OCI-M1 (cell line): ENCODE measurements around the gene GNAQ.
A peak's percentile ranks its signal among the peaks of the same experiment; 100 is the strongest.

ENCODE experiments used
- DNase-seq: peaks from one replicate; lab custom pipeline; 2025; lab: John Stamatoyannopoulos, UW

GNAQ gene

GRCh38 chr9:77944556-77945243, 86.9 kb downstream of the GNAQ start:
- DNase-seq, result peak; percentile 89

- peak; percentile 74 for DNase-seq
Measured at GRCh38 chr9:77943057-77943456, 88.6 kb downstream of the GNAQ start.

DNA sequence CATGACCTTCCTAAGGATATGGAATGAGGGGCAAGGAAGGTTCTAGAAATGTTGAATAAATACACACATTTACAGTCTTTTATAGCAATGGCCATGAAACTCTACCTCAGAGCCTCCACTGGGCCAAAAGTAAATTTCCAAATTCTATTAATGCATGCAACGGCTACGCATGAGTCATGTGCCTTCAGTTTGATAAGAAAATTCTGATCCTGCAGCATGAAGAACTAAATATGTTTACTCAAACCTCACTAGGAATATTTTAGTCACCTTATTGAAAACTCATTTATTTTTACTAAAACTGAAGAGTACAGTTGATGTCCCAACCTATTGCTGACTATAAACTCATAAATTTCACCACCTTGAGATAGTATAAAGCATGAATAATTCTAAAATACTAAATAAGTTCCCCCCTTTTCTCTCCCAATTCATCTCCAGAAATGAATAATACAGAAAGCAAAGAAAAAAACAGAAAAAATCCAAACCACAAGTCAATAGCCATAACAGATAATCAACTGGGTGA, 92.4 kb downstream of the GNAQ start:
- peak; percentile 41 for DNase-seq

DNA sequence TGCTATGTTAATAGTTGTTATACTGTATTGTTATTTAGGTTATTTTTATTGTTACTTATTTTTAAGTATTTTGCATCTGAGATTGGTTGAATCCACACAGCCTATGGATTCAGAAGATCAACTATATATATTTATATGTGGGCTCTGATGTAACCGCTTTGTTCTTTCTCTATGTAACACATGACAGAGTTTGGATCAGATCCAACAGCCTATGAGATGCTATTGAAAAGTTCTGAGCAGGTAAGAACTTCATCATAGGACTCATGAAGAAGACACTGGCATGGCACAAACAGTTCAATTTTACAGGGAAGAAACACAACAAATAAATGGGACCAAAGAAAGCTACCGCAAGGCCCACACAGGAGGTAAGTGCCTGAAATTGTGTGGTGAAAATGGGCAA, 93.4 kb downstream of the GNAQ start:
- no peak for DNase-seq

DNA sequence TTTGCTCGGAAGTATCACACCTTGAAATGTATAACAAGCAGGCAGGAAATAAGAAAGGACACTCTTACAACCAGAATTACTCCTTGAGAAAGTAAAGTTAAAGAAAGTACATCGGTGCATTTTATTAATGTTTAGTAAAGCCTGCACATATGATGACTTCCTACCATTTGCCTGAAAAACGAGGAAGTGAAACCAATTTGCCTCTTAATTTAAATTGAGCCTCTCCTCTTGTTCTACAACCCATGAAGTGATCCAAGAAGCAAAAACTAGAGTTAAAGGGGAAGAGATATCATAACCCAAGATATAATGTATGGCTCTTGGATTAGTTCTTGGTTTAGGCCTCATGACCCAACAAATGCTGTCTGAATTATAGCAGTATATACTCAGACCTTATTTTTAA, 95.6 kb downstream of the GNAQ start:
- DNase-seq, result peak; percentile 42

GRCh38 chr9:77935211-77935610, 96.4 kb downstream of the GNAQ start:
- no peak for DNase-seq

GRCh38 chr9:77933976-77934375, 97.6 kb downstream of the GNAQ start:
- no peak for DNase-seq

DNA sequence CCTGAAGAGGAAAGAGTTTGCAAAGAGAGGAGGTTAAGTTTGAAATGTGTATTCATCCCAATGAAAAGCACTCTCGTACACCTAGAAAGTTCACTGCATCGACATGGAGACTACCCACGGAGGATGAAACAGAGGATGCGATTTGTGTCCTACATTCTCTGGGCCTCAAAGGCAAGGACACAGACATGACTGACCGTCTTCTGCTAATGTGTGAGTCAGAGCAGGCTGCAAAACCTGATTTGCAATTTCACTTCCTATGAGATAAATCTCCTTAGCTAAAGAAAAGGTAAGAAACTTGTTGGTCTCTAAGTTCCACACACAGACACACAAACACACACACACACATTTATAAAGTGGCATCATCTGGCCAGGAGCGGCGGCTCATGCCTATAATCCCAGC, 98.6 kb downstream of the GNAQ start:
- no peak for DNase-seq

GRCh38 chr9:77929942-77930341, 101.7 kb downstream of the GNAQ start:
- no peak for DNase-seq

GRCh38 chr9:77927265-77927664, 104.3 kb downstream of the GNAQ start:
- peak; percentile 64 for DNase-seq

DNA sequence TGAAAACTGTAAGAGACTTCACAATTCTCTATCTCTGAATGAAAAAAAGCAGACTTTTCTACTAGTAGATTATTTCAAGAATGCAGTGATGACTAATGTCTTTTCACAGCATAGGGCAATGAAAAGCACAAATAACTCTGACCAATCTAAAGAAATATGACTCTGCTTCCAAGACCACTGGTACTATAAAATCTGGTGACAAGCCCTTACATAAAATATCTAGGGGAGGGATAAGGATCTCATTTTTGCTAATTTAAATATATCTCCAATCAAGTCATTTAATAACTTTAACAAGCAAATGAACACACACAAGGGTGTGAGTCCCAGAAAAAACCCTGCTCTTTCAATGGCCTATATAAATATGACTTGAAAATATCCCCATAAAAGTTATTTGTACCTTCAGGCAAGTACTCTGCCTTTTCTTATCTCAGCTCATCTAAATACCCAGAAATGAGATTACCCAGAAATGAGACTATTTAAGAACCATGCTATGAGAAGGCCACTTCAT, 105.2 kb downstream of the GNAQ start:
- DNase-seq, result peak; percentile 84

DNA sequence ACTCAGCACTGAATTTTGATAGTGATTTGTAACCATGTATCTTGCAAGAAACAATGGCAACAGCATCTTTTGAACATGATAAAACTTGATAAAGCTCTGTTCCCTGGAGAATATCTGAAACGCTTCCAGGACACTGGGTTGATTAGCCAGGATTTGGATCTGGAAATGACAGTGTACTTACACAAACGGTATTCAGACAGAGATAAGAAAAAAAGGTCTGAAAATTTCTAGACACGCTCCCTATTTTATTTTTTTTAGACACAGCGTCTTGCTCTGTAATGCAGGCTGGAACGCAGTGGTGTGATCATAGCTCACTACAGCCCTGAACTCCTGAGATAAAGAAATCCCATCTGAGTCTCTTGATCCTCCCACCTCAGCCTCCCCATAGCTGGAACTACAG, 109.0 kb downstream of the GNAQ start:
- no peak for DNase-seq

DNA sequence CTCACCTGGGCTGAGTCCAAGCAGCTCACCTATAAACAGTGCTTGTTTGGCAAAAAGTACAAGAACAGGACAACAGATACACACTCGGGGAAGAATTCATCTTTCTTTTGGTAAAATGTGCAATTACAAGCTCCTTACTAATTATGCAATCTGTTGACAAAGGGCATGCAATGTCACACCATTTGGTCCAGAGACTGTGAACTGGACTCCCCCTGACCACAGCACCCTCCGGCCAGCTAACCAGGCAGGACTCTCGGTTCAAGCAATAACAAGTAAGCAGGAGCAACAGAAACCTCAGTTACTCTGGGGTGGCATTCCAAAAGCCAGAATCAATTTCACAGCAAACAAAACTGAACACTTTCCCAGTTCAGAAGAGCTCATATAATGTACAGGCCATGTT, 113.8 kb downstream of the GNAQ start:
- DNase-seq, result no peak

- no peak for DNase-seq
Measured at GRCh38 chr9:77916820-77917219, 114.8 kb downstream of the GNAQ start.

GRCh38 chr9:77916410-77916819, 115.2 kb downstream of the GNAQ start:
- DNase-seq, result no peak

DNA sequence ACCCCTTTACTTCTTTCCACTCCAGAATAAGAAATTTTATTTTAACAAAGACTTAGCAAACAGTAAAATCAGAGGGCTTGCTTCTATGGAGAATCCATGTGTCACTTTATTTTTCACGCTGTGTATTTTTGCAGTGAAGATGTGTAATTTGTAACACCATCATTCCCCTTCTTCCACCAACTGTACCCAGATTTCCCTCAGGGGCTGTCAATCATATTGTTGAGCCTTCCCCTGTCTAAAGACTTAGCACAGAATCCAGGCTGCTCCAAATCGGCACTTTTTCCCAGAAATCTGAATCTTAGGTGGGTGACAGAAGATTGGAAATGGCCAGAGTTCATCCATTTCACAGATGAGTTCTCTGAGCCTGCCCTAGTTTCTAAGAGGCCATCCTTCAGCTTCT, 115.9 kb downstream of the GNAQ start:
- DNase-seq, result no peak

- peak; percentile 61 for DNase-seq
Measured at GRCh38 chr9:77912895-77913693, 118.5 kb downstream of the GNAQ start.

- DNase-seq, result no peak
Measured at GRCh38 chr9:77911928-77912327, 119.7 kb downstream of the GNAQ start.

DNA sequence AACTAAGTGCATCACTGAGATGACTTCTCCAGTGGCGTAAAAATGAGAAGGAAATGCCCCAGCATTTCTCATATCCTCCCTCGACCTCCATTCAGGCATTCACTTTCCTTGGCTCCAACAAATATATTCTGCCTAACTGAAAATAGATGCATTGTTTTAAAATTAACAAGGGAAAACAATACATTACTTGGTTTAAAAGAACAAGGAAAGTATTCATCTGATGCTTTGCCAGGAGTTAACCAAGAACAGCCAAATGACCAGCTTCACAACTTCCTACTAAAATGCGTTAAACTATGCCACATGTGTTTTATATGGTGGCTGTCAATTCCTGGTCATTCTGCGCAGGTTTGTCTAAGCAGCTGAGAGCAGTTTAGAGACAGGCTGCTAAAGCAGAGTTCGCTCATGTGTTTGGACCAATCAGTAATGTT, 121.4 kb downstream of the GNAQ start:
- DNase-seq, result peak; percentile 56

DNA sequence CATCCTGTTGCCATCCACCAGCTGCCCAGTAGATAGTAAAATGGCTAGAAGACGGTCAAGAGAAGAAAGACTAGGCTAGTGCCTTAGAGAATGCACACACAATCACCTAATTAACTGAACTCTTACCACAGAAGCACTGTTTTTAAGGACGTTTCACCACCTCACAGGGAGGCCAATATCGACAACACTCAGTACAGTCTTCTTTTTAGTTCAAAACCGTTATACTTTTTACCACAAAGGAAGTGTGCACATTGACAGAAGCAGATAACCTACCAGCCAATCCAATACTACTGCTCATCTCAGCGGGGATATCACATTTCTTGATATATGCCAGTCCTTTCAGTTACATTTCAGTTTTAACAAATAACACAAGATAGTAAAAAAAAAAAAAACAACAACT, 122.3 kb downstream of the GNAQ start:
- peak; percentile 97 for DNase-seq

DNA sequence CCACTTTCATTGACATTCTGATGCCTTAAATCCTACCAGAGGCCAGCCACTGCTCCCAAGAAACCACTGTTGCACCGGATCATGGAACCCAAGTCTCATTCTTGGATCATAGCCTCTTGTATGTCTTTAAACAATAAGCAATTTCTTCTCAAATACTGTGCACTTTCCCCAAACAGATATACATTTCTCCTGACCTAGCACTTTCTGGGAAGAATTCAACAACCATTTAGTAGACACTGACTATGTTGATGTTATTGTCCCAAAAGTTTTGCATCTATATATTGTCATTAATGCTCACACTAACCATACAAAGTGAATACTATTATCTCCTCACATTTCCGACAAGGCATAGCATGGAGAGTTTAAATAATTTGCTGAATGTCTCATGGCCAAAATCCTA, 123.3 kb downstream of the GNAQ start:
- no peak for DNase-seq

GRCh38 chr9:77907585-77907984, 124.0 kb downstream of the GNAQ start:
- DNase-seq, result no peak

GRCh38 chr9:77906991-77907390, 124.6 kb downstream of the GNAQ start:
- DNase-seq, result no peak
